Tibial nerve (tissue), 4 donors: ENCODE results near the gene SCEL. TPM values are rescaled to one million over a fixed set of nuclear protein-coding genes. Genes with fewer than 3 reads are reported as not detected.

Experiments
- DNase-seq, 2 donors: peaks; one replicate each; pipeline ENCODE4 v3.0.0-alpha.2; 2019; ENCODE audit warnings: low spot score in 2 of 2
- H3K27ac ChIP-seq, 4 donors: fragments of 200-600 bp; sonication (generic) in 3 of 4; one replicate each; pipeline ENCODE4 v1.5.1; 2017 to 2019; ENCODE audit warnings: mild to moderate bottlenecking in 1 of 4
- H3K27me3 ChIP-seq, 2 donors: fragments of 200-600 bp; sonication (generic) in 1 of 2; one replicate each; pipeline versions ENCODE4 v1.5.1 to v1.6.0; 2017 to 2019
- H3K36me3 ChIP-seq, 3 donors: fragments of 200-600 bp; sonication (generic); one replicate each; pipeline ENCODE4 v1.5.1; 2018 to 2019
- H3K4me1 ChIP-seq, 4 donors: fragments of 200-600 bp; sonication (generic) in 3 of 4; one replicate each; pipeline ENCODE4 v1.5.1; 2017 to 2019
- H3K4me3 ChIP-seq, 4 donors: fragments of 200-600 bp; sonication (generic) in 3 of 4; one replicate each; pipeline ENCODE4 v1.5.1; 2017 to 2019; ENCODE audit warnings: mild to moderate bottlenecking in 1 of 4, moderate library complexity in 1 of 4
- H3K9me3 ChIP-seq, 4 donors: fragments of 200-600 bp; sonication (generic) in 3 of 4; one replicate each; pipeline ENCODE4 v1.5.1; 2017 to 2019
- CTCF ChIP-seq, 5 experiments: fragments of 200-600 bp in 3 of 5; fragments of 450-650 bp in 2 of 5; sonication (generic) in 3 of 5; IDR thresholded peaks; one replicate each; pipeline ENCODE4 v1.5.1; 2016 to 2019; ENCODE audit warnings: antibody characterized with exemption in 5 of 5, mild to moderate bottlenecking in 3 of 5, moderate library complexity in 2 of 5
- EP300 ChIP-seq, 2 donors: sonication (generic); formaldehyde crosslinking; IDR thresholded peaks; one replicate each; pipeline ENCODE4 v1.6.1; 2017; ENCODE audit warnings: antibody characterized with exemption in 2 of 2, mild to moderate bottlenecking in 1 of 2
- POLR2A ChIP-seq, 2 donors: fragments of 450-650 bp; IDR thresholded peaks; one replicate each; pipeline ENCODE4 v1.6.1; 2017; ENCODE audit warnings: antibody characterized with exemption in 2 of 2, mild to moderate bottlenecking in 2 of 2, moderate library complexity in 2 of 2
- WGBS, 2 donors: methylation state at CpG; one replicate each; pipeline ENCODE4 v1.1.5; 2018; 5-methylcytosine and 5-hydroxymethylcytosine counted together
- total RNA-seq, 4 donors: library from RNA; depleted of rRNA; stranded (reverse); fragments of >200 nt; gene quantifications; one replicate each; pipeline ENCODE4 v1.1.0, GENCODE V29; 2016

Gene SCEL
- total RNA-seq, 4 donors from 2014 or later: not detected

GRCh38 chr13:77545626-77546412 lies 10.3 kb downstream of the SCEL start:
- Histone ChIP-seq H3K27ac (no peak overlapping the region), H3K36me3 (no peaks in the 10 kb centered on the region), H3K9me3 (no peaks in the 10 kb centered on the region), H3K4me3 (no peak overlapping the region), H3K27me3 (no peaks in the 10 kb centered on the region), H3K4me1 (peaks cover 0 to 25% (median 0%) of the 10 kb centered on the region in 4 donors)
- TF ChIP-seq CTCF (IDR thresholded peaks at IDR 0.05) (no peak), EP300 (IDR thresholded peaks at IDR 0.05) (no peak), POLR2A (IDR thresholded peaks at IDR 0.05) (no peak)
- DNase-seq: no peak
- 59 to 69% methylated on average over 3 of the region's 3 CpGs for WGBS, 2 donors

- TF ChIP-seq POLR2A (IDR thresholded peaks at IDR 0.05): no peak
- Histone ChIP-seq H3K27me3 (no peaks in the 10 kb centered on the region), H3K36me3 (no peaks in the 10 kb centered on the region), H3K9me3 (no peaks in the 10 kb centered on the region), H3K4me3 (no peak overlapping the region), H3K27ac (no peak overlapping the region), H3K4me1 (peaks cover 0 to 25% (median 0%) of the 10 kb centered on the region in 4 donors)
- WGBS, 2 donors: 93 to 97% methylated on average over 1 of the region's 1 CpG
- no peak for DNase-seq
Measured at GRCh38 chr13:77548095-77548494, 12.6 kb downstream of the SCEL start.

- Histone ChIP-seq H3K27ac (no peak overlapping the region), H3K36me3 (no peaks in the 10 kb centered on the region), H3K4me3 (no peak overlapping the region), H3K4me1 (peaks cover 0 to 23% (median 0%) of the 10 kb centered on the region in 4 donors), H3K27me3 (no peaks in the 10 kb centered on the region), H3K9me3 (no peaks in the 10 kb centered on the region)
- DNase-seq: no peak
- TF ChIP-seq EP300 (IDR thresholded peaks at IDR 0.05): no peak
- TF ChIP-seq POLR2A (IDR thresholded peaks at IDR 0.05): no peak
- no peak for TF ChIP-seq CTCF (IDR thresholded peaks at IDR 0.05)
- WGBS, 2 donors: 79 to 90% methylated on average over 3 of the region's 3 CpGs
Measured at GRCh38 chr13:77548594-77548993, 13.1 kb downstream of the SCEL start.

GRCh38 chr13:77554069-77554468 lies 18.6 kb downstream of the SCEL start:
- H3K27me3 ChIP-seq: no peaks in the 10 kb centered on the region
- no peak overlapping the region for H3K4me3 ChIP-seq
- H3K4me1 ChIP-seq: no peaks in the 10 kb centered on the region
- no peaks in the 10 kb centered on the region for H3K36me3 ChIP-seq
- WGBS, 2 donors: 84 to 90% methylated on average over 5 of the region's 5 CpGs
- H3K9me3 ChIP-seq: no peaks in the 10 kb centered on the region
- no peak for TF ChIP-seq POLR2A (IDR thresholded peaks at IDR 0.05)
- no peak for TF ChIP-seq CTCF (IDR thresholded peaks at IDR 0.05)
- TF ChIP-seq EP300 (IDR thresholded peaks at IDR 0.05): no peak
- no peak overlapping the region for H3K27ac ChIP-seq
- DNase-seq: no peak

GRCh38 chr13:77555246-77555645 lies 19.7 kb downstream of the SCEL start:
- DNase-seq: no peak
- Histone ChIP-seq H3K27ac (no peak overlapping the region), H3K27me3 (no peaks in the 10 kb centered on the region), H3K4me1 (no peaks in the 10 kb centered on the region), H3K36me3 (no peaks in the 10 kb centered on the region), H3K9me3 (no peaks in the 10 kb centered on the region), H3K4me3 (no peak overlapping the region)
- TF ChIP-seq EP300 (IDR thresholded peaks at IDR 0.05) (no peak), POLR2A (IDR thresholded peaks at IDR 0.05) (no peak), CTCF (IDR thresholded peaks at IDR 0.05) (no peak)
- whole genome bisulfite sequencing, 2 donors: 46 to 52% methylated on average over 4 of the region's 4 CpGs
